GM19324 (cell line): ENCODE results near the gene CXCL11.
A peak's percentile ranks its signal among the peaks of the same experiment; 100 is the strongest.
"Not testable (repeated sequence)": the region's sequence is repeated elsewhere in the genome, so short reads cannot be mapped to it uniquely, and the experiment has no call there.

Experiments used
- ATAC-seq: cut with Tn5 transposase; IDR thresholded peaks from one replicate; pipeline ENCODE4 v1.9.1; 2021; ENCODE audit warnings: mild to moderate bottlenecking, moderate library complexity; ENCODE audit not compliant: unreplicated experiment, low FRiP score

Gene CXCL11

DNA sequence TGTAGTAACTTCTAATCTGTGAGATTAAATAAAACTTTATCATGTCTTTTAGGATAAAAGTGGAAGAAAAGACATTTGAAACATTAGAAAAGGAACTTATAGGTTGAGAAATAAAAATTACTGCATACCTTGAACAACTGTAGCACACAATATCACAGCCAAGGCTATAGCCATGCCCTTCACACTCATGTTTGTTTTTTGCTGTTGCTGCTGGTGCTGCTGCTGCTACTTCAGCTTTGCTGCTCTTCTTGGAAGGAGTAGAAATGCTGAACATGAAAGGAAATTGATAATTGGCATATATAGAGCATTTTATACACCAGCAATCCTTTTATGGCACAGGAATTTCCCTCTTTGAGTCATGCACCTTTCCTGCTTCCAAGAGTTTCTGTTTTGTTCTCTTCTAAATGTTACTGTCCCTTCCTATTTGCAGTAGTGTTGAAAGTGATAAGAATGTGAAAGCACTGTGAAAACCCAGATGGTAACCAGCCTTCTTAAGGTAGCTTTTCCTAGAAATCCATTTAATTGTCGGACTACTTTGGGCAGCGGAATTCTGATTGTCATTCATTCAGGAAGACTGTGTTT, at the start of gene CXCL11:
TSS of gene CXCL11 (minus strand) at position 272 of the 582 bp plus-strand sequence. CDS start at position 189, 83 bp downstream.
- no peak for ATAC-seq

DNA sequence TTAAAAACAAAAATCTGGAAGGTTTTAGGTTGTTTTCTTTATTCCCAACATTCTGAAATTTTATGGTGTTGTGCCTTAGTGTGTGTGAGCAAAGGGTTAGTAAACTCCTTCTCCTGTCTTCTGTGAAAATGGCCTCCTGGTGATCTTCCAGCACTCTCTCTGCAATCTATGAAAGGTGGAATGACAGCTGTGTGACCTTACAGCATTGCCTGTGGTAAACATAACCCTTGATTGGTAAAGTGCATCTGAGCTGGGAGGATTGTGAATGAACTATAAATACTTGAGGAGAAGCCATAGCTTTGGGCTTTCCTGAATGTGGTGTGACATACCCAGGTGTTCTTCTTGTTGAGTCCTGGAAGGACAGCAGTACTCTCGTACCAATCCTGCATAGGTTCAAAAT, 48.7 kb upstream of the CXCL11 start:
- no peak for ATAC-seq

DNA sequence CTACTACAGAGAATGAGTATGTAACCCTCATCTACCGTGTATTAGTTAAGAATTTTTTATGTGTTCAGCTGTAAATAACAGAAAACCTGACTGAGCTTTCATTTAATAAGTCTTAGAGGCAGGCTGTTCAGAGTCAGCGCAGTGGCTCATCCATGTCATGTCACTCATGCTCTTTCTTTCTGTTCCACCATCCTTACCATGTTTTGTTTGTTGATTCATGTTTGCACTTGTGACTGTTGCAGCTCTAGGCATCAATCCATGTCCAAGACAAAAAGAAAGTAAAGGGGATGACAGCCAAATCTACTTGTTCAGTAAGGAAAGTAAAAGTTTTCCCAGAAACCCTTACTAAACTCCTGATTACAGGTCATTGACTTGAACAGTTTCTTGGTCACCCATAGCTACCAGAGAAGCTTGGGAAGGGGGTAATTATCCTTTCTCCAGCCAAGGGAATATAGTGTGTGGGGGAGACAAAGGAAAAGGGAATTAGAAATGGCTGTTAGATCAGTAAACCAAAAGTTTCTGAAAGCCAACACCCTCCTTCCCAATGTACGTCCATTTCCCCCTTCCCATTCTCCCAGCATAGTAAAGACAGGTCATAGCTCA, 47.6 kb upstream of the CXCL11 start:
- ATAC-seq: no peak

DNA sequence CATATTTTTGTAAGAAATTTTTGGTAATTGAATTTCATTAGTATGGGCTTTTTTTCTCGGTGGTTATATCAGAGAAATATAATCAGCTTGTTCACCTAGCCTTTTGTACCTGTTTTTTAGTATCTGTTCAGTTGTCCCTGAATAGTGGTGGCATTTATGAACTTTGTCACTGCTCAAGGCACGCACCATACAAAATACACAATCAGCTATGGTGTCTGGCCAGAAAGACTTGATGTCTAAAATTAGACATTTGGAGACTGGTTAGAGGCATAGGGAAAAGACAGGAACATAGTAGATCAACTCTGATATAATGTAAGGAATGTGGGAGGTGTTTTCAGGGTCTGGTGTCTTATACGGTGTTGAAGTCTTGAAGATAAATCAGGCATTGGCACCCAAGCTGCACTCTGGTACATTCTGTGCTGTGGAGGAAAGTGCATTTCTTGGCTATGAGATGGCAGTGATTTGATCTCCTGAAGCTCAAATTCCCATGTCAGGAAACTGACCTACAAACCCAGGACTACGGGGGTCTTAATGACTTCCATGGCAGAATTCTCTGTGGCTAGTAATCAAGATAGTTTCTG, 42.3 kb upstream of the CXCL11 start:
- no peak for ATAC-seq

DNA sequence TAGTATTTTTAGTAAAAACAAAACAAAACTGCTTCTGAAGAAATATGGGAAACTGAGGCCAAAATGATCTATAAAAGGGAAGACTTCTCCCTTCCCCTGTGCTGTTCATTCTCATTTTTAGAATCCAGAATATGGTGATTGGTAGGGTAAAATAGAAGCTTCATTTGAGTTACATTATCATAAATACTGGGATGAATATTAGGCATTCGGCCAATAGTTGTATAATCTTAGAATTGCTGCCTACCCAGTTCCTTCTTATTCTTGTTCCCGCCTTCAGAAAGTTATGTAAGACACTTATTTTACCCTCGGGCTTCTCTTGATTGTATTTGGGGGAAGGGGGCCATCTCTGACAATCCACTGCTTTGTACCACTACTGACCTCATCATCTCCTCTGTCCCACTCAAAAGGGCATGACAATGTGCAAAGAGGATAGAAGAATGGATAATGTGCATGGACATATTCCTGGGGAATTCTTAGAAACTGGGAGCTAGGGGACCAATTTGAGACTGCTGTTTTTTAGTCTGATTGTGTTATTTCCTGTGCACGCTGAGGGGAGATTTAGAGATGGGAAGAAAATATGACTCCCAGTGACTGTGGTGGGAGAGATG, 39.2 kb upstream of the CXCL11 start:
- no peak for ATAC-seq

DNA sequence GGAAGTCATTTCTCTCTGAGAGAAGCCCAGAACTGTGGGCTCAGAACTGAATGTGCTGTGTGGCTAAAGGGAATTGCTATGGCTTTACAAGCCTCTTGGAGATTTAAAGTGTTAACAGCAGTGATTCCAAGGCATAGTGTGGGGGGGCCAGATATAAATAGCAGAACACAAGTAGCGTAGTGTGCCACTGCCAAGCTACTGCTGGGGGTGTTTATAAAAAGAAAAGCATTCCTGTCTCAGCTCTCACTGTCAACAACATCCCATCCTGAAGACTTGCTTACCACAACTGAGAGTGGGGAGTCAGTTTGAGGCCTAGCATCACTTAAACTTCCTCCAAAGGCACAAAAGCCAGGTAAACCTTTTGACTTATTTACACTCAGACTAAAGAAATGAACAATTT, 38.6 kb upstream of the CXCL11 start, which contains the start of gene ART3:
TSS of gene ART3 (plus strand) at position 242 of the 400 bp plus-strand sequence. CDS start 1,181 bp downstream, outside the sequence.
- no peak for ATAC-seq

DNA sequence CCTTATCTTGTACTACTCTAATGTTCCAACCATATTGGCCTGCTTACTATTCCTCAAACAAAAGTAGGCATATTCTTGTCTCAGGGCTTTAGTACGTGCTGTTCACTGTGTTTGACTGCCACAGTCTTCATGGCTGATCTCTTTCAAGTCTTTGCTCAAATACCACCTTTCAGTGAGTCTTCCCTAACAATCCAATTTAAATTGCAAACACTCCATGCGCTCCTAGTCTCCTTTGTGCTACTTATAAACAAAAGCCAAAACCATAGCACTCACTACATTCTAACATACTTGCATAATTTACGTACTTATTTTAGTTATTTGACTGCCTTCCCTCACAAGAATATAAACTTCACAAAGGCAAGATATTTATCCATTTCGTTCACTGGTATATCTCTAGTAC, 36.9 kb upstream of the CXCL11 start:
- ATAC-seq: no peak

DNA sequence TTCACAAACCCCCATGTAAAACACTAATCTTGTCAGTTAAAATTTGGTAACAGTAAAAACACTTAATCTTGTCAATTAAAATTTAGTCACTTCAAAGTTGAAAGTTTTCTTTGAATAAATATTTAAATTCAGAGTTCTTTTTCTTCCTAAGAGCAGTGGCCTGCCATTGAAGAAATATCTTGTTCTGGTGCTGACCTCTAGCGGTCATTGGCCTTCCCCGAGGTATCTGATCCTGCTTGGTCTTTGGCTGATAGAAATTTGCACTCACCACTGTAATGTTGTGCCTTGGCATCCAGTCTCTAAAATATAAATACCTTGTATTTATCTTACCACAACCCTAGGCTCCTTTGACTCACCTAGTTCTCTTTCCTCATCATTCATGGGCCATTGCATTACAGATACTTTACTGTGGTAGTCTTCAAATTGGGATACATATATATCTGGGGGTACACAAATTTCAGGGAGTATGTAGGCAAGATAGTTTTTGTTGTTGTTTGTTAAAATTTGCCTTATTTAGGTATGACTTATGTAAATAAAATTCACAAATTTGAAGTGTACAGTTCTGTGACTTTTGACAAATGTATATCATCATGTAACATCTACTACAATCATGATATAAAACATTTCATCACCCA, 31.9 kb upstream of the CXCL11 start:
- peak; percentile 59 for ATAC-seq

DNA sequence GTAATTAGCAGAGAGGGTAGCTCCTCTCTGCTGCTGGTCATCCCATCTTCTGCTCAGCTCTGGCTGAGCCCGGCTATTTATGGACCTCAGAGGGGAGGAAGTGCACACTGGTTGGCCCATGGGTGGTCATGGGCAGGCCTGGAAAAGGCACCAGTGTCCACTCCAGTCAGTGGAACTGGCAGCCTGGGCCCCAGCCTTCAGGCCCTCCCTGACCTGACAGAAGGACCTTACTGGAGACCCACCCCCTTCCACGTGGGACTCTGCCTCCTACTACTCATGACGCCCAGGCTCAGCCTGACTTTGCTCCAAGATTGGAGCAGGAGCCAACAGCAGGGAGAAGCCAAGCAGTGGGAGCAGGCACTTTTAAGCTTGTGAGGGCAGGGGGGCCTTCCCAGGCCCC, 30.7 kb upstream of the CXCL11 start:
- ATAC-seq: no peak

DNA sequence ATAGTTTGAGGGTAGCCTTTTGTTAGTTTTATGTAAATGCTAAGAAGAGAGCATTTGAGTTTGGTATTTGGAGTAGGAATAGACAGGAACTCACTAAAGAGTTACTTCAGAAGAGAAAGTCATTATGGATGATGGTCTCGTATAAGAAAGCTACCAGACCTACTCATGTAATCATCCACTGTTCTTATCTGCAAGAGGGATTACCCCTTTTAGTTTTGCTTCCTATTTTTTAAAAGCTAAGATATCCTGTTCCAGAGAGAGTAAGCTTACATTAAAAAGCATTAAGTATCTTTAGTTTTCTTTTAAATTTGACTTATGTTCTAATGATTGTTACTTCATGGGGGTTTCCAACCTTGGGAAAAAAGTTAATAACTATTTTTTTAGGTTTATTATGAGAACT, 26.1 kb upstream of the CXCL11 start:
- ATAC-seq: no peak

DNA sequence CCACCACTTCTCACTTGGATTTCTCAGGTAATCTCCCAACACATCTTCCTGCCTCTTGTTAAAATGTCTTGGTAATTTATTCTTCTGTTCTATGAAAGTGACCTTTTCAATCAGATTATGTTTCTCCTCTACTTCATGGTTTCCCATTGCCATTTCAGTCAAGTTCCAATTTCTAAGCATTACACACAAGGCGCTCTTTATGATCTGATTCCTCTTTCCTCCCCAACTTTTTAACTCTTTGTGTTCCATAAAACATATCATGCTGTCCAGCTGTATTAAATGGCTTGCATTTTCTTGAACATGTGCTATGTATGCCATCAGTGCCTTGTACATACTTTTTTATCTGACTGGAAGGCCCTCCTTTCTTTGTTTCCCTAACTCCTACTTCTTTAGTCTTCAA, 25.6 kb upstream of the CXCL11 start:
- ATAC-seq: no peak

DNA sequence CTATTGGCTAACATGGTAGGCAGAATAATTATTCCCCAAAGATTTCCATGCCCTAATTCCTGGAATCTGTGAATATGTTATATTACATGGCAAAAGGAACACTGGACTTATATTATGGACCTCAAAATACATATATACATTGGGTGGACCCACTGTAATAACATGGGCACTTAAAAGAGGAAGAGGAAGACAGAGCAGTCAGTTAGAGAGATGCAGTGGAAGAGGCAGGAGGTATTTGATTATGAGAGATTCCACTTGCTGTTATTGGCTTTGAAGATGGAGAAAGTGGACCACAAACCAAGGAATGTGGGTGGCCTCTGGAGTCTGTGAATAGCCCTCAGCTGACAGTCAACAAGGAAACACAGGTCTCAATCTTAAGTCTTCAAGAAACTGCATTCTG, 24.6 kb upstream of the CXCL11 start:
- no peak for ATAC-seq

DNA sequence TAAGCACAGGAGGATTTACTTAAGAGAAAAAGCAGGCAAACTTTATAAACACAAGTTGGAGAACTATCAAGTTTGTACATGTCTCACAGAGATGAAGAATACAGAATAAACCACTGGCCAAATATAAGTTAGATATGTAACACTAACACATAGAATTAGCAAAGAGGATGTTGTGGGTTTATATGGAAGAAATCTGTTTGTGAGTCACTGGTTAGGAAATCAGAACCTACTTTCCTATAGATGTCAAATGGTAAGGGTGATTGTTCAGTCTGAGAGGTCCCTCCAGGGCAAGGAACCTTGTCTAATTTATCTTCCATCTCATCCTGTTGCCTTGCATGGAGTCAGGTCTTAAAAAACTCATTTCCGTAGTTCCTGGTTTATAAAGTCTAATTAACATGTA, 23.9 kb upstream of the CXCL11 start:
- no peak for ATAC-seq

DNA sequence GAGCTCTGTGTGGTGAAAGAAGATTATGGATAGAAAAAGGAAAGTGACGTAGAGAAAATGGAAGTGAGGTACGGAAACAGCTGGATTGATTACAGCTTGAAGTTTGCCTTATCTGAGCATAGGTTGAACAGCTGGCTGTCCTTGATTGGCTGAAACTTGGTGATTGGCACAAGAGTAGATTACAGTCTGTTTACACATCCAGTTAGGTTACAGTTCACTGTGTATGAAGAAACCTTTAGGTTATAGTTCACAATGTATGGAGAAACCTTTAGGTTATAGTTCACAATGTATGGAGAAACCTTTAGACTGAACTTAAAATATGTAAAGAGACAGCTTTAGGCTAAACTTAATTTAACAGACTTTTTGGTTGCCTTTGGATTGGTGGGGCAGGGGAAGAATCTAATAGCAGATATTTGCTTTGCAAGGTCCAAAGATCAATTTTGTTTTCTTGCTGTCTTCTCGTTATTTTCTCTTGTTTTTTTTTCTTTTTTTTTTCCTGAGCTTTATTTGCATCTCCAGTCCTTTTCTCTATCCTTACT, 23.1 kb upstream of the CXCL11 start:
- ATAC-seq: no peak

DNA sequence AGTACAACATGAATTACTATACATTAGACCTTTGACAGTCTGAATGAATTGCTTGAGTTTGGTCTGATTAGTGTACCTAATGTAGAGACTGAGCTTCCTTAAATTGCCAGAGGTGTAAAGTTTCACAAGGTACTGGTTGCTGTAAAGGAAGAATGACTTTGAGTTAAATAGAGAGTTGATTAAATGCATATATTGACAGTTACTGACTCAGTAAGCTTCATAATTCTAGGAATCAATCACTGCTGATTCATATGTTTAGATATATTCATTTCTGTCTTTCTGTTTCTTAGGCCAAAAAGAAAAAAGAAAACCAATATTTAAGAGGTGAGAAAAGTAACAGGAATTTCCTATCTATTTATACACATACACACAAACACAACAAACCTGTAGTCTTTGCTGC, 22.4 kb upstream of the CXCL11 start:
- no peak for ATAC-seq

DNA sequence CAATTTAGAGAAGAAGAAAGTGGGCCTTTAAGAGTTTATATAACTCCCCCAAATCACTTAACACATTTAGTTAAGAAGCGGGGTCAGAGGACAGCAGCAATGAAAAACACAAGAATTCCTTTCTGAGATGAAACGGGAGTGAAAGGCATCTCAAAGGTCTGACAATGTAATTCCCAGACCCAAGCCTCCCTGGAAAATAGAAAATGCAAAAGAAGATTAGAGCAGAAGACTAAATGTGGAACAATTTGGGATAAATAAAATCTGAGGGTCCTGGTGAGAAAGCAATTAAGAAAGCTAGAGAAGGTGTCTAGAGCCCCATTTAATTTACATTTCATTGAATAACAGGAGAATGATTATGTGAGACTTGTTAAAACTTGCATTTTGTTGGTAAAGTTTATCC, 19.6 kb upstream of the CXCL11 start:
- ATAC-seq: no peak

DNA sequence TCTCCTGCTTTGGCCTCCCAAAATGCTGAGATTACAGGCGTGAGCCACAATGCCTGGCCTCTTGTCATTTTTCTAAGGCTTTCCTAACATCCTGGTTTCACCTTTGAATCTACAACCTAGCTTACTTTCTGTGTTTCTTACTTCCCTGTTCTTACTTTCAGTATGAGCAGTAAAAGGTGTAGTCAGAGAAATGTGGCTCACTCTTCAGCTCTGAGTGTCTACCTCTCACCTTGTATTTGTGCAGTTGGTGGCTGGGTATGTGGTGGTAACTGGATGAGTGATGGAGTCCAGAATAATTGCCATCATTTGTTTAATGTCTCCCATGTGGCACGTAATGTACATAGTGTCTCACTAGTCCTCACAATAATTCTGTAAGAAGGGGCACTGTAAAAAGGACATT, 19.1 kb upstream of the CXCL11 start:
- ATAC-seq: peak; percentile 86

DNA sequence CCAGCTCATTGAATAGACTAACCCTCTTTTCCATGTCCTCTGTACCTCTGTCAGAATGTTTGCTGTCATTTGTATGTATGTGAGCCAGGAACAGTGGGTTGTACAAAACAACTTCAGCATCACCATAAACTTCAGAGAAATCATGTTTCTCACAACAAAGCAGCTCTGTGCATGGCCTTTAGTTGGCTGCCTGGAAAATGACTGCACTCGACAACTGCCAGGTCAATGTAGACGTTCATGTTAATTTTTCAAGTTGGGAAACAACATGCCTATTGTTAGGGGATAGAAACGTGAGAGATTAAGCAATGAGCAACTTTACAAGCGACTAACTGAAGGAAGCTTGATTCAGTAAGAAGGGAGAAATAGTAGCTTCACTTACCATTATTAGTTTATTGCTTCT, 17.9 kb upstream of the CXCL11 start:
- no peak for ATAC-seq

DNA sequence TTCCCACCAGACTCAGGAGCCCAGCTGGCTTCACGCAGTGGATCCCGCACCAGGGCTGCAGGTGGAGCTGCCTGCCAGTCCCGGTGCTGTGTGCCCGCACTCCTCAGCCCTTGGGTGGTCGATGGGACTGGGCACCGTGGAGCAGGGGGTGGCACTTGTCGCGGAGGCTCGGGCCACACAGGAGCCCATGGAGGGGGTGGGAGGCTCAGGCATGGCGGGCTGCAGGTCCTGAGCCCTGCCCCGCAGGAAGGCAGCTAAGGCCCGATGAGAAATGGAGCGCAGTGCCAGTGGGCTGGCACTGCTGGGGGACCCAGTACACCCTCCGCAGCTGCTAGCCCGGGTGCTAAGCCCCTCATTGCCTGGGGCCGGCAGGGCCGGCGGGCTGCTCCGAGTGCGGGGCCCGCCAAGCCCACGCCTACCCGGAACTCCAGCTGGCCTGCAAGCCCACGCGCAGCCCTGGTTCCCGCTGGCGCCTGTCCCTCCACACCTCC, 14.7 kb upstream of the CXCL11 start:
- ATAC-seq: not testable (repeated sequence)

DNA sequence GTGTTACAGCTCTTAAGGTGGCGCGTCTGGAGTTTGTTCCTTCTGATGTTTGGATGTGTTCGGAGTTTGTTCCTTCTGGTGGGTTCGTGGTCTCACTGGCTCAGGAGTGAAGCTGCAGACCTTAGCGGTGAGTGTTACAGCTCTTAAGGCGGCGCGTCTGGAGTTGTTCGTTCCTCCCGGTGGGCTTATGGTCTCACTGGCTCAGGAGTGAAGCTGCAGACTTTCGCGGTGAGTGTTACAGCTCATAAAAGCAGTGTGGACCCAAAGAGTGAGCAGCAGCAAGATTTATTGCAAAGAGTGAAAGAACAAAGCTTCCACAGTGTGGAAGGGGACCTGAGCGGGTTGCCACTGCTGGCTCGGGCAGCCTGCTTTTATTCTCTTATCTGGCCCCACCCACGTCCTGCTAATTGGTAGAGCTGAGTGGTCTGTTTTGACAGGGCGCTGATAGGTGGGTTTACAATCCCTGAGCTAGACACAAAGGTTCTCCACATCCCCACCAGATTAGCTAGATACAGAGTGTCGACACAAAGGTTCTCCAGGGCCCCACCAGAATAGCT, 14.1 kb upstream of the CXCL11 start:
- ATAC-seq: not testable (repeated sequence)

DNA sequence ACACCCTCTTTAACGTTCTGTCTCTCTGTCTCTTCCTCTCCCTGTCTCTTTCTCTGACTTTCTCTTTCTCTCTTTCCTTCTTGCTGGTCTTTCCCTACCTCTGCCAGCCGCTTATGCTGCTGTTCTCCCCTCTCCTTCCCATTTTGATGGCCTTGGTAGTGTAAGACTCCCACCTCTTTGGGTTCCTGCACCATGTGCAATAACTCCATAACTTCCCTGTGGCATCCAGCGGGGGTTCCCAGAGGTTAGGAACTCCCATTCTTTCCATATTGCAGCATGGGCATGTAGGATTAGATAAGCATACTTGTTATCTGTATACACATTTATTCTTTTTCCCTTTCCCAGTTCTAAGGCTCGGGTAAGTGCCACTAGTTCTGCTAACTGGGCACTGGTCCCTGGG, 8.8 kb upstream of the CXCL11 start:
- not testable (repeated sequence) for ATAC-seq
